ENCODE data around the gene SBF2.

Gene SBF2

GRCh38 chr11:9815486-9816136, 478.4 kb downstream of the SBF2 start:
- peak; percentile 88 for DNase-seq (ENCODE audit: low read depth)

GRCh38 chr11:9814108-9814507, 479.9 kb downstream of the SBF2 start:
- no peak for DNase-seq (ENCODE audit: low read depth)

- peak; percentile 68 for DNase-seq (ENCODE audit: low read depth)
Measured at GRCh38 chr11:9808943-9809342, 485.1 kb downstream of the SBF2 start.

- no peak for DNase-seq (ENCODE audit: low read depth)
Measured at GRCh38 chr11:9806946-9807687, 486.9 kb downstream of the SBF2 start.

DNA sequence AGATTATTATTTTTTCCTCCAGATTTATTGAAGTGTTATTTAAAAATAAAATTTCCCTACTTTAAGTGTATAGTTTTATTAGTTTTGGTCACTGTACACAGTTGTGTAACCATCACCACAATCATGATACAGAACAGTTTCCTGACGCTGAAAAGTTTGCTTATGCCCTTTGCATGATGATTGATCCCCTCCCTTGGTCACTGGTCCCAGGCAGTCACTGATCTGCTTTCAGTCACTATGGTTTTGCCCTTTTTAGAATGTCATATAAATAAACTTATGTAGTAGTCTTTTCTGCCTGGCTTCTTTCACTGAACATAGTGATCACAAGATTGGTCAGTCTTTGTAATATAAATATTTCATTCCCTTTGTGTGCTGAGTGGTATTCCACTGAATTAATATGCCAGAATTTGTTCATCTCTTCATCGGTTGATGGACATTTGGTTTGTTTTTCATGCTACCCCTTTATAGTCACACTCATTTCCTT, 489.6 kb downstream of the SBF2 start:
- DNase-seq (ENCODE audit: low read depth), result no peak

DNA sequence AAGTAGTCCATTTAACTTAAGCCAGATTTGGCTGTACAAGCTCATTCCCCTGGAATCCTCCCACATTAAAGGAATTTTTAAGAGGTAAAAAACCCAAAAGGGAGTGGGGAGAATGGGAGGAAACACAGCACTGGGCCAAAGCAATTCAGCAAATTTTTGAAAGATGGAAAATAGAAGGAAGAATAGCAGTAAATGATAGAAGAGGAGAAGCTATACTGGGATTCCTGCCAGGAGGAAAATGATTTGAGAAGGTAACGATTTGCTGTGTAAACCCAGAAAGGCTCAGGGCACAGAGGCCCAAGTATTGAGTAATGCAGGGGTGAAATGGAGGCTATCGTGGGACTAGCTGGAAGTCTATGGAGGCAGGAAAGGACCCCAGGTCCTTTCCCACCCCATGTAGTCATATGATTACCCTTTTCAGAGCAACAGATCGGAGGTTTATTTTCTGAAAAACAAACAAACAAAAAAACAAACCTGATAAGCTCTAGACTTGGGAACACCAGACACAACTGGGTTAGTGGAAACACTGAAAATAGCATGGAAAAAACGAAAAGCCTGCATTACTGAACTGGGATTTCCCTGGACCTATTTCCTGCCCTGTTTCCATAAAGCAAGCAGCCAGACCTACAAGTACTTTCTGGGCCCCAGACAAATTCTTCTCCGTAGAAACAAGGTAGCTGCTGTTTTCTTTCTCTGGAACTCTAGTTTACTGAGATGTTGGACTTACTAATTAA, 490.2 kb downstream of the SBF2 start:
- DNase-seq (ENCODE audit: low read depth), result peak; percentile 42

DNA sequence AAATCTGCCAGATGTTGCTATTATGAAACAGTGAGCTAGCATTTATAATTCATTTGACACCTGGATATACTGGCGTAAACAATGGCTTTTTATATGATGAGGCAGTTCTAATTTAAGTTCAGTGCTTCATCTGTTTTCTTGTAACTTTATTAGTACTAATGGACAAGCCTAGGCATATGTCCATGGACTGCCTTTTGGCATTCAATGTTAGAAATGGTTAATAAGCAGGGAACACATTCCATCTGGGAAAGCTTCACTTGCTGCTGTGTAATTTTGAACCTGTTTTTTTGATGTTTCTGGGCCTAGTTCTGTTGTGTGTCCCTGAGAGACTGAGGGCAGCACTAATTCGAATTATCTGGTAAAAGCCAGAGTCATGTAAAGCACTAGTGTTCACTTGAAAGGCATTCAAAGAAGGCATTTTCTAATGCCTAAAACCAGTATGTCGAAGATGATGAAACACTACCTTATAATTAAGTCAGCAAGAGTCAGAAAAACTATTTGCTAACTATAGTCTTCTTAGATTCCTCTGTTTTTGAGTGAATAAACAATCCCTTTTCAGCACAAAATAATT, 491.6 kb downstream of the SBF2 start:
- peak; percentile 96 for DNase-seq (ENCODE audit: low read depth)

GRCh38 chr11:9799886-9800285, 494.1 kb downstream of the SBF2 start:
- DNase-seq (ENCODE audit: low read depth), result peak; percentile 76

GRCh38 chr11:9797300-9797699, 496.7 kb downstream of the SBF2 start:
- DNase-seq (ENCODE audit: low read depth), result no peak

DNA sequence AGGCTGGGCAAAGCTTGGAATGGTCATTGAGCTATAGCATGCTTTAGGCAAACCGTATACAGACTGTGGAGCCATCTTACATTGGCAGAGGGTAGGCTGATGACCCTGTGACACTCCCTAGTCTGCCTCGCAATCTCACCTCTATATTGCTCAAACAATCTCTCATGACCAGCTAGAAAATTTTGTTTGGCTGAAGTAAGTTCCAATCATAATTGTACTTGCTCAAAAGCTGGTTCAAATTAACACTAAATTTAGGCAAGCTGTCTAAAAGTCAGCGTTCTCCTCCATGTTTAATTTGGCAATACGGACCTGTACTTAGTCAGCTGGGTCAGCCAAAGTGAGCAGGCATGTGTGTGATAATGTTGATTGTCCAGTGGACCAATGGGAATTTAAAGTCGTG, 497.2 kb downstream of the SBF2 start:
- no peak for DNase-seq (ENCODE audit: low read depth)

GRCh38 chr11:9796266-9796665, 497.8 kb downstream of the SBF2 start:
- no peak for DNase-seq (ENCODE audit: low read depth)

DNA sequence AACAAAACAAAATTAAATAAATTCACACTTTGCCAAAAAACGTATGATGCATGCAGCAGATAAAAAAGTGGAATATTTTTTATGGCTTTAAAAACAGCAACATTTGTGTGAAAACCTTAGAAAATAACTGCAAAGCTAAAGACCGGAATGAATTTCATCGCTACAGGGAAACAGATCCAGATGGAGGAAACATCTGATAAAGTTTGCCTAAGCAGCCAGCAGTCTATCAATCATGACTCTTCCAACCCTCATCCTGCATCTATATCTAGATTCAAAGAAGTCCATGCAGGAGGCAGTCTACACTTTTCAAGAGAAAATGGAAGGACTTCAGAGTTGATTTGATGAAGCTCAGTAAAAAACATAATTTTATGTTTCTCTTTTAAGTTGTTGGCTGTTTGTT, 503.3 kb downstream of the SBF2 start:
- no peak for DNase-seq (ENCODE audit: low read depth)

- DNase-seq (ENCODE audit: low read depth), result no peak
Measured at GRCh38 chr11:9789910-9790309, 504.1 kb downstream of the SBF2 start.

DNA sequence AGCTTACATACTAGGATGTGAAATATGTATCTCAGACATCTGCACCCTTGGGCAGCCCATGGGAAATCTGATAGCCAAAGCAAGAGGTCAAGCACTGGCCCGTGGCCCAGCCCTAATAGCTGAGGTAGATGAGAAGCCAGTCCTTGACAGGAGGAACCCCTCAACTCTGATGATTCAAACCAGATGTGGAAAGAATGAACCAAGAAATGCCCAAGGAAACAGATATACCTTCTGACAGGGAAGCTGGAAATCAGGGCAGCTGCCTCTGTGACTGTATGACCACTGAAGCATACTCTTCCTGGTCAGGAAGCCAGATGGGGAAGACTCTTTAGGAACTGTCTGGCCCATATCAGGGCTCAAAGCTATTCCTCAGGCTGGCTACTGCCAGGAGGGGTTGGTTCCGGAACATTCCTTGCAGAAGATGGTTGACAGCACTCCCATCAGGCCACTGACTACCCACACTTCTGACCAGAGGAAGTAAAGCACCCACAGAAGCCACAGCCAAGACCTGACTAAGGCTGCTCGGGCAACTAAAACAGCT, 506.0 kb downstream of the SBF2 start:
- DNase-seq (ENCODE audit: low read depth), result peak; percentile 95

- DNase-seq (ENCODE audit: low read depth), result peak; percentile 27
Measured at GRCh38 chr11:9787260-9787659, 506.8 kb downstream of the SBF2 start.

DNA sequence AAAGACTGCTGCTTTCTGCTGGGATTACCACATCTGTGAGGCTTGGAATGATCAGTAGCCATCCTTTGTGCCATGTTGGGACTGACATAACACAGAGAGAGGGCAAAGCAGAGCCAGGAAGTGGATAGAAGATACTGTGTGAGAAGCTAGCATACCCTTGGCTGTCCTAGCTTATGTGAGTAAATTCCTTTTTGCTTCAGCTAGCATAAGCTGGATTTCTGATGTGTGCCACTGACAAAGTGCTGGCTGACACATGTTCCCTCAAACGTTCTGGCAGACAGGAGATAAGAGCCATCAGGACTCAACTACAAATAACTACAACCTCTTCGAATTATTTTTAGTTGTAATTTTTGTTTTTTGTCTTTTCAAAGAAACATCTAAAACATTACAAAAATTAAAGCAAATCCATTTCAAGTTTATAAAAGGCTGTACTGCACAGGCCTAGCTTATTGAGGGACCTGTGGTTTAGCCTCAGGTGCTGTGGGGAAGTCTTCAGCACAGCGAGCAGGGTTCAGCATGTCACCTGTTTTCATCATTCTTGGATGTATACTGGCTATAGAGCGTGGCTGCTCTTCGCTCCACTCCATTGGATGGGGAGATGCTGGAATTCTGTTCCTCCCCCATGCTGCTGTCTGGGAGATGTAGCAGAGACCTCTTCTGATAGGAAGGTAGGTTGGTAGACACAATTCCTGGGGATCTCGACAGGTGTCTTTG, 509.3 kb downstream of the SBF2 start:
- peak; percentile 44 for DNase-seq (ENCODE audit: low read depth)

DNA sequence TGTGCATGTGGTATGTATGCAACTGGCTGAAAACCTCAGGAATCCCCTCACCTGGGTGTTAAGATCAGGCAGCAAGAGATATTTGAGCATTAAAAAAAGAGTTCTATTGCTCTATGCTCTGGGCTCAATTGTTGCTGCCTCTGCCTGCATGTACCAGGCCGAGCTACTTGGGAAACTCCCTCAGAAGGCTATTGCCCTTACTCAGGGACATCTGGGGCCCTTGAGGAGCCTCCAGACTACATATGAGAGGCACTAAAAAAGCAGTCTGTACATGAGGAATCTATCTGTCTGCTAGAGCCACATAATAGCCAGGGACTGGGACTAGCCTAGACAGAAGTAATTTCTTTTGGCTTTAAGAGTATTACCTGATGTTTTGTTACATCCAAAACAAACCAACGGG, 510.0 kb downstream of the SBF2 start:
- no peak for DNase-seq (ENCODE audit: low read depth)

DNA sequence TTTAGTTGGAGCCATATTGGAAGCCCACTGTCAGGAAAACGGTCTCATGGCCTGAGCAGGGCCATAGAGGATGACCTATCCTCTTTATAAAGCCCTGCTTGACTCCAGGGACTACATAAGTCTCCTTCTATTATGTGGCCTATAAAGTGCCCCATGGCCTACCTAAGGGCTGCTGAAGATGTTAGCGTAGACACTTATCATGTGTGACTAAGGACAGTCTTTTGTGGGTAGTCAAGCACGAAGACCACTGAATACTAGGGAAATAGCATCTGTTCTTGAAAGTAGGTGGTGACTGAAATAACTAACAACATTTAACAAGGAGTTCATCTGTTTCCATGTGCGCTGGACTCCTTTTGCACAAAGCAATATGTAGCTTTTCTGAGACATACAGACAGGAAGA, 513.1 kb downstream of the SBF2 start:
- DNase-seq (ENCODE audit: low read depth), result no peak

GRCh38 chr11:9777525-9777924, 516.5 kb downstream of the SBF2 start:
- DNase-seq (ENCODE audit: low read depth), result no peak

DNA sequence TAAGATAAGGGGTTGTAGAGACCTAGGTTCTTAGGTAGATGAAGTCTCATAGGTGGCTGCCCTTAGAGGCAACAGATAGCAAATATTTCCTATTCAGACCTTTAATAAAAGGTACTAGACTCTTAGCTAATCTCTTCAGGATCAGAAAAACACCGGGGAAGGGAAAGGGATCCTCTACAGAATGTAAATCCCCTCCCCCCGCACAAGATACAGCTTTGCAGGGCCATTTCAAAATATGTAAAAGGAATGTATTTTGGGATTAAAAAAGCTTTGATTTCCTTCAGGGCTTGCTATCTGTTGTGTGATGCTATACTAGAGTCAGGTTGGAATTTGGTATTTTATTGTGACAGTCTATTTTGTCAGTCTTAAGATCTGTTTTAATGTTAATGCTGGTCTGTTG, 517.0 kb downstream of the SBF2 start:
- DNase-seq (ENCODE audit: low read depth), result no peak

- DNase-seq (ENCODE audit: low read depth), result no peak
Measured at GRCh38 chr11:9776203-9776602, 517.8 kb downstream of the SBF2 start.

DNA sequence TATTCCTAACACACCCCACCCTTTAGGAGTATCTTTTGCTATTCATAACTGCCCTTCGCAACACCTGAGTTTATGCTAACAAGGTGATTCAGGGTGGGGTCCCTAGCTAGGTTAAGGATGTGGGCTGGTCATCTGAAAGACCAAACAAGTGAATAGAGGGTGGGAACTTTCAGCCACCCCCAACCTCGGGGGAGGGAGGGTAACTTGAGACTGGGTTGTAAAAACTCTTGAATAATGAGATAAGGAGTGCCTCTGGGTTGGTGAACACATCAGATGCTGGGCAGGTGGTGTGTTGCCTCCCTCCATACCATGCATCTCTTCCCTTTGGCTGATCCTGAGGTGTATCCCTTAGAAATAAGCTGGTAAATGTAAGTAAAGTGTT, 518.6 kb downstream of the SBF2 start:
- no peak for DNase-seq (ENCODE audit: low read depth)
